Tongue (tissue), 2 donors: ENCODE results near the gene RORB. TPM values are rescaled to one million over a fixed set of nuclear protein-coding genes. Genes with fewer than 3 reads are reported as not detected.

Experiments
- DNase-seq: peaks from one replicate; pipeline ENCODE4 v3.0.0-alpha.2; 2015
- total RNA-seq: library from RNA; depleted of rRNA; stranded (reverse); fragments of >200 nt; gene quantifications from one replicate; pipeline ENCODE4 v1.2.3, GENCODE V29; 2014

The RORB gene
- total RNA-seq, result 0.92 TPM

- DNase-seq, result peak; percentile 81
These were observed at the start of gene RORB for GRCh38 chr9:74496819-74497747. TSS of gene RORB (plus strand) at chr9:74497335. CDS start at chr9:74497977, 642 bp downstream.

GRCh38 chr9:74447451-74448193, 49.5 kb upstream of the RORB start:
- DNase-seq, result no peak

- no peak for DNase-seq
These were observed 48.1 kb upstream of the RORB start for GRCh38 chr9:74449060-74449459.

GRCh38 chr9:74458832-74459231, 38.3 kb upstream of the RORB start:
- DNase-seq, result no peak

- no peak for DNase-seq
These were observed 33.3 kb upstream of the RORB start for GRCh38 chr9:74463825-74464224.

- DNase-seq, result no peak
These were observed 18.5 kb upstream of the RORB start for GRCh38 chr9:74478606-74479005.

GRCh38 chr9:74479711-74480110, 17.4 kb upstream of the RORB start:
- no peak for DNase-seq

- DNase-seq, result no peak
These were observed 9.7 kb upstream of the RORB start for GRCh38 chr9:74487395-74487794.

- DNase-seq, result no peak
These were observed 3.6 kb upstream of the RORB start for GRCh38 chr9:74493512-74493911.

- DNase-seq, result no peak
These were observed 2.6 kb upstream of the RORB start for GRCh38 chr9:74494490-74494889.

GRCh38 chr9:74496406-74496805, 729 bp upstream of the RORB start:
- DNase-seq, result no peak

GRCh38 chr9:74497748-74498620, 849 bp downstream of the RORB start:
- DNase-seq, result peak; percentile 24

GRCh38 chr9:74498621-74499095, 1.5 kb downstream of the RORB start:
- no peak for DNase-seq

GRCh38 chr9:74499111-74499601, 2.0 kb downstream of the RORB start:
- no peak for DNase-seq

GRCh38 chr9:74499770-74500583, 2.8 kb downstream of the RORB start:
- no peak for DNase-seq

GRCh38 chr9:74500584-74500924, 3.4 kb downstream of the RORB start:
- no peak for DNase-seq

GRCh38 chr9:74501570-74501969, 4.4 kb downstream of the RORB start:
- DNase-seq, result no peak

GRCh38 chr9:74503219-74503618, 6.1 kb downstream of the RORB start:
- DNase-seq, result no peak

- no peak for DNase-seq
These were observed 6.5 kb downstream of the RORB start for GRCh38 chr9:74503666-74504065.

GRCh38 chr9:74511333-74511732, 14.2 kb downstream of the RORB start:
- DNase-seq, result no peak

GRCh38 chr9:74512416-74512815, 15.3 kb downstream of the RORB start:
- no peak for DNase-seq
